HT-29 (cell line): ENCODE data around the gene PTPN7. TPM values are rescaled to one million over a fixed set of nuclear protein-coding genes. Genes with fewer than 3 reads are reported as not detected.
A peak's percentile ranks its signal among the peaks of the same experiment; 100 is the strongest.
"Not testable (repeated sequence)": the region's sequence is repeated elsewhere in the genome, so short reads cannot be mapped to it uniquely, and the experiment has no call there.

Experiments
- DNase-seq: peaks from one replicate; pipeline ENCODE4 v3.0.0-alpha.2; 2015; ENCODE audit warnings: low spot score
- total RNA-seq: library from RNA; depleted of rRNA; stranded (reverse); fragments of >200 nt; shearing (Covaris generic); gene quantifications from 2 replicates; pipeline ENCODE4 v1.2.3, GENCODE V29; 2014

PTPN7 gene
- total RNA-seq, 1 experiment from 2014 or later: 16.8 TPM

DNA sequence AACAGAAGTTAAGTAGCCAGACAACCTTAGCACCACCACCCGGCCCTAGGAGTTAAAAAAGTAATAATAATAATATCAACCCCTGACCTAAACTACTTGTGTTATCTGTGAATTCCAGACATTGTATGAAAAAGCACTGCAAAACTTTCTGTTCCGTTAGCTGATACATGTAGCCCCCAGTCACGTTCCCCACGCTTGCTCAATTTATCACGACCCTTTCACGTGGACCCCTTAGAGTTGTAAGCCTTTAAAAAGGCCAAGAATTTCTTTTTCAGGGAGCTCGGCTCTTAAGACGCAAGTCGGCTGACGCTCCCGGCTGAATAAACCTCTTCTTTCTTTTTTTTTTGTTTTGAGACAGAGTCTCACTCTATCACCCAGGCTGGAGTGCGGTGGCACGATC lies 6.7 kb upstream of the PTPN7 start:
- not testable (repeated sequence) for DNase-seq

DNA sequence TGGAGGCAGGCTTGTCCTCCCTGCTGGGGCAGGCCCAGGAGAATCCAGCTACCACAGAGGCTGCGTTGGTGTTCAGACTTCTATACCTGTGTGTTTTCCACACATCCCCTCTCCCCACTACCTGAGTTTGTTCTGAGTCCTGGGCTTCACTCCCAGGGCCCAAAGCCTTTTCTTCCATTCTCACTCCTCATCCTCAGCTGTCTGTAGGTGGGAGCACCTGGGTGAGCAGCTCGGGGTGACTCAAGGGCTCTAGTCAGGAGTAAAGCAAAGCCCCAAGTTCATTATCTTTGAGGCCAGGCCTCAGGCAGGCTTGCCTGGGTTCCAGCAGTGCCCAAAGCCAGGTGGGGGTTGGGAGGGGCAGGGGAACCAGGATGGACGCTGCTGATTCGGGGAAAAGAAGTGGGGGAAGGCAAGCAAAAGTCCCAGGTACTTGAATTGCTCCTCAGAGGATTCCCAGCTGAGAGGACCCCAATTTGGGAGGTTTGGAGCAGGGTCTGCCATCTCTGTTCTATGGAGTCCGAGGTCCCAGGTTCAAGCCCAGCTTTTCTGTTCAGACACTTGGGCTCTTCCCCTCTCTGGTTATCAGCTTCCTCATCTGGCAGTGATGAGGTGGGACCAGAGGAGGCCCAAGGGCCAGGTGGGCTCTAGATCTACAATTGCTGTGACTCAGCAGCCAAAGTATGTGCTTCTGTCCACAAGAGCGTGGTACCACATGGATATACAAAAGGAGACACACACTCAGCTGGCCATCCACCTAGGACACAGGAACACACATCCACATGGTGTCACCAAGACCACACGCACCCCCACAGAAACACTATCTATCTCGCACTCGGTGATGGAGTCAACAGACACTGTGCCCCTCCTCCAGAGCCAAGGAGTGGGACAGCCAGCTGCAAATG lies 5.8 kb upstream of the PTPN7 start:
- DNase-seq: no peak

DNA sequence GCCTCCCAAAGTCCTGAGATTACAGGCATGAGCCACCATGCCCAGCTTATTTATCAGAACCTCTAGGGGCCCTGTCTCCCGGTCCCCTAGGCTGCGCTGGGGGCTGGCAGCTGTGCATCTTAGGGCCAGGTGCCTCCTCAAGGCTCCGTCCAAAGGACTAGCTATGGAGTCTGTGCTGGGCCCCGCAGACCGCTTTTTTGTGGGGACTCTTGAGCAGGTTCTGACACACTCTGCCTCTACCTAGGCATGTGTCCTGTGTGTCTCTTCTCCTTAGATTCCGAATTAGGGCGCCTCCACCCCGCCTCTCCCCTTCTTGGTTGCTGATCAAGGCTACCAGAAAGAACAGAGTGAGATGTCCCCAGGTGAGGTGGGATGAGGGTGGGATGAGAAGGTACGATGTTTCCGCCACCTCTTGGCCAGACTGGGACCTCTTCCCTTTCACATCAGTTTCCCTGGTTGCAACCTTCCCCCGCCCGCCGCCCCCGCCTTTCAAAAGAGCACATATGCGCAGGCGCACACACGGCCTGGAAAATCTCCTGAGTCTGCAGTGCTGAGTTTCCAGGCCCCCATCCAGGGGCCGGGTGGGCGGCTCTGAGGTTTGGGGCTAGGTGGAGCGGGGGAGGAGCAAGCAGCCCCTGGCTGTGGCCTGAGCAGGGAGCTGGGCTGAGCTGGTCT lies 5.0 kb upstream of the PTPN7 start:
- no peak for DNase-seq

DNA sequence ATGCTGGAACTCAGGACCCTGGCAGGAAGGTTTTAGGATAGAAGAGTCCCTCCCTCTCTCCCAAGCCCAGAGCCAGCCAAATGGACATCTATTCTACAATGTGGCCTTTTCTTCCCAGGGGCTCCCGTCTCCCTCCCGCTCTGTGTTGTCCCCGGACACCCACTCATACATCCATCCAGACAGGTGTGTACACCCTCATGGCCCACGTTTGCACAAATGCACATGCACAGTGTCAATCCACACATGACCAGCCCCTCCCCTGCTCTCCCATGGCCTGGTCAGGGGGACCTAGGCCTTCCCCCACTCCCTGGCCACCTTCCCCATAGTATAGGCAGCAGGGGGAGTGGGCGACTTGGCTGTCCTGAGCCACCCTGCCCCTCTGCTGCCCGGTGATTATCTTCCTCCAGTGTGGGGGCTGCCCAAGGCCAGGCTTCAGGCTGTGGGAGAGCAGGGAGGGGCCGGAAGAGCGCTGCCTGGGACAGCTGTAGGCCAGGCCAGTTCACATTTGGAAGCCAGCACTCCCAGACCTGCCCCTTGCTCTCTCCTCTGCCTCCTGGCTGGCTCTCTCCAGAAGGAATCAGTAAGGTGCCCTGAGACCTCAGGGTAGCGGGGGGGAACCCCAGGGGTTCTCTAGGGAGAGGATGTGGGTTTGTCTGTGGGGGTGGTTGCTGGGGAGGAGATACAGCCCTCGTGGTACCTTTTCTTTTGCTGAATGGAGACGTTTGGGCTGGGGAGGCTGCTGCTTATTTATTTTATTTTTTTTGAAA lies 4.1 kb upstream of the PTPN7 start:
- DNase-seq: no peak

DNA sequence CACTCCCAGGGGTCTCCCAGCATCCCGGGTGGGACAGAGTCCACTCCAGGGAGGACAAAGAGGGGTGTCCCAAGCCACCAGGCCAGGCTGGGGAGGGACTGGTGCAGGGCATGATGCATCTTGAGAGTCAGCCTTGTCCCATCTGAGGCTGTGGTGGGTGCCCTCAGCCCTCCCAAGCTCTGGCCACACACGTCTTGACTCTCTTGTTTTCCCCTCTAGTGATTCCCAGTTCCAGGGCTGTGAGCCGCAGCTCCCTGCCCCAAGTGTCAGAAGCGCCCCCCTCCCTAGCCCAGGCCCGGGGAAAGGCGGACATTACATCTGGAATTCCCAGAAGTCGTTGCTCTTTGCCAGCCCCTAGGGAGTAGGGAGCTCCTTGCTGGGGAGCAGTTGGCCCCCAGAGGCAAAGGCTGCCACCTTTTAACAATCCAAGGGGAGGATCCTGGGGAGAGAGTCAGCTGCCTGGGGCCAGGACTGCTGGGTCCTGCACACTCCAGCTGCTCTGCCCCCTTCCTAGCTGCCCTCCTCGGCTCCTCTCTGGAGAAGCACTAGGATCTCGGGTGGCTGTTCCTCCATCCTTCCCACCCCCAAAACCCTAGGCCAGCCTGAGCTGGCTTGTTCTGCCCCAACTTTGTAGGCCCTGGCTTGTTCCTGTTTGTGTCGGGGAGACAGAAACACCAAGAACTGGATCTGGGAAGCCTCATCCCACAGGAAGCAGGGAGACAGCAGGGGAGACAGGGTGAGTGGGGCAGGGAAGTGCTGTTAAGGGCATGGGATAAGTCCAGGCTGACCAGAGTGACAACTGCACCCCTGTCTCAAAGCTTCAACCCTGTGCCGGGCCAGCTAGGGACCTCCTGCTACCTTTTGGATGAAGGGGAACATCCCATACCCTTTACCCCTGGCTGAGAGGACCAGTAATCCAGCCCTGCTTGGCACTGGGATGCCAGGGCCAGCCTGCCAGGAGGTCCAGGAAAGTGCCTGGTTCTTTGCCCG lies 3.2 kb upstream of the PTPN7 start:
- DNase-seq: no peak

DNA sequence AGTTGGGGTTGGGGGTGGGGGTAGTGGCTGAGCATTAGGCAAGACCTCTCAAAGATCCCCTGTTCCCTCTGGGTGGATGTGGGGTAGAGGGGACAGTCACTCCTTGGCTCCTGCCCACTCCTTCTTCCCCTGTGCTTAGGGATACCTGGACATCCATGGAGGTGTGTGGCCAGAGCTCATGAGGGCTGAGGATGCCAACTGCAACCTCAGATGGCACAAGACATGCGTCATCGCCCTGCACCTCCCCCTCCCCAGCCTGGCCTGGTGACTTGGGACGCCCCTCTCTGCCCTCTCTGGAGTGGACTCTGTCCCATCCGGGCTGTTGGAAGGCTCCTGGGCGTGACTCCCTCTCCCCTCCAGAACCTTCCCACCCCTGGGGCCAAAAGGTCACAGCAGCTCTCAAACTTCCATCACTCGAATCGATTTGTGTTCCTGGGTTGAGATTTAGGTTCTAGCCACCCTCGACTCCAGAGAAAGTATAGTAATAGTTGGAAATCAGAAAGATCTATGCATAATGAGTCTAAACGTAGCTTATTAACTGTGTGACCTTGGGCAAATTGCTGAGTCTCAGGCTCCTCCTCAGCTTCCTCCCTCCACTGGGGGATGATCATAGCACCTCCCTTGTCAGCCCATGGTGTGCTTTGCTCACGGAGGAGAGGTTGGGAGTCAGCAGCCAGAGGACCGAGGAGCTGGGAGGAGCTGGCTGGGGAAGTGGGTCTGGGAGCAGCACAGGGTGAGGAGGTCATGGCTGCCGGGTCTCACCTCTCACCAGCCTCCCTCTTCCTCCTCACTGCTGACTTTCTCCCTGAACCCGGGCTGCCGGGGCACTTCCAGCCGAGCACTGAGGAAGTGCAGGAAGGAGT lies 2.2 kb upstream of the PTPN7 start:
- DNase-seq: no peak

DNA sequence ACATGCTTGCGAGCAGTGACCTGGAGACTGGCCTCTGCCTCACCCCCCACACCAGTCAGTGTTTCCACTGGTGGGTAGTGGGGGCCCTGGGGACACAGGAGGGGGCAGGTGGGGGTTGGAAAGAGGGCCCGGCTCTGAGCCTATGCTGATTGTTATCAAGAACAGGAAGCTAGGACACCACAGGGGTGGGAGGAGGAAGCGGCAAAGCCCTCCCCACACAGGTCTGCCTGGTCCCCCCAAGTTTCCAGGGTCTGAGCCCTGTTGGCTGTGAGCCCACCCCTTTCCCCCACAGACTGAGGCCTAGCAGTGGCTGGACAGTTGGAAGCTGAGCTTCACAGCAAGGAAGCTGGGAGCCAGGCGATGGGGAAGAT lies 1.6 kb upstream of the PTPN7 start:
- no peak for DNase-seq

DNA sequence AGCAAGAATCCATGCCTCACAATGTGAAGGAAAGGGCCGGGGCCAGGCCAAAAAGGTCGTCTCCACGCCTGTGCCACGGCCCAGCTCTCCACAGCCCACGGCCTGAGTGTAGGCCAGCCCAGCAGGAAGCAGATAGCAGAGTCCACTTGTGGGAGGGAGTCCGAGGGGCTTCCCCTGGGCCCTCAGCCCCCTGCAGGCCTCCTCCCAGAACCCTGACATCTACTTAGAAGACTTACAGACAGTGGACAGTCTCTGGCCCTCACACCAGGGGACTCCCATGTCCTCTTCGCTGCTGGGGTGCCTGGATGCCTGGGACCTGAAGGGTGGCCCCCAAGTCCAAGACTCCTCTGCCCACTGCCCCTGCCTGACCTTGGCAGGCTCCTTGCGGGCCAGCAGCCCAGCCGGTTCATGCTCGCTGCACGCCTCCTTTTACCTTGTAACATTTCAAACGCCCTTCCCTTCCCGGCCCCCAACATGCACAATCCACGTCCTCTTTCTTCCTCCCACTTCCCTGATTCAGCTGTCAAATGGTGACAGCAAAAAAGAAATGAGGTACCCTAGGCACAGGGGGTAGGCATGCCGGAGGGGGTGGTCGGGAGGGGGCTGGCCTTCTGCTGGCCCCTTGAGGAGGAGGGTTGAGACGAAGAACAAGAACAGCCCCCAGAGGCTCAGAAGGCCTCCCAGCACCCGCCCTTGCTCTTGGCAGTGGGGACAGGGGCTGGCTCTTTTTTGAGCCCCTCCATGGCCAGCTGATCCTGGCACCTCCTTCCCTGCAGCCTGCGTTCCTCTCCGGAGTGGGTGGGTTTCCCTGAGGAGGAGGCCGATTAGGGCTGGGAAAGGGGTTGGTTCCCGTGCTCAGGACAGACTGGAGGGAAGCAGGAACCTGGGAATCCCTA lies 997 bp upstream of the PTPN7 start:
- DNase-seq: no peak

DNA sequence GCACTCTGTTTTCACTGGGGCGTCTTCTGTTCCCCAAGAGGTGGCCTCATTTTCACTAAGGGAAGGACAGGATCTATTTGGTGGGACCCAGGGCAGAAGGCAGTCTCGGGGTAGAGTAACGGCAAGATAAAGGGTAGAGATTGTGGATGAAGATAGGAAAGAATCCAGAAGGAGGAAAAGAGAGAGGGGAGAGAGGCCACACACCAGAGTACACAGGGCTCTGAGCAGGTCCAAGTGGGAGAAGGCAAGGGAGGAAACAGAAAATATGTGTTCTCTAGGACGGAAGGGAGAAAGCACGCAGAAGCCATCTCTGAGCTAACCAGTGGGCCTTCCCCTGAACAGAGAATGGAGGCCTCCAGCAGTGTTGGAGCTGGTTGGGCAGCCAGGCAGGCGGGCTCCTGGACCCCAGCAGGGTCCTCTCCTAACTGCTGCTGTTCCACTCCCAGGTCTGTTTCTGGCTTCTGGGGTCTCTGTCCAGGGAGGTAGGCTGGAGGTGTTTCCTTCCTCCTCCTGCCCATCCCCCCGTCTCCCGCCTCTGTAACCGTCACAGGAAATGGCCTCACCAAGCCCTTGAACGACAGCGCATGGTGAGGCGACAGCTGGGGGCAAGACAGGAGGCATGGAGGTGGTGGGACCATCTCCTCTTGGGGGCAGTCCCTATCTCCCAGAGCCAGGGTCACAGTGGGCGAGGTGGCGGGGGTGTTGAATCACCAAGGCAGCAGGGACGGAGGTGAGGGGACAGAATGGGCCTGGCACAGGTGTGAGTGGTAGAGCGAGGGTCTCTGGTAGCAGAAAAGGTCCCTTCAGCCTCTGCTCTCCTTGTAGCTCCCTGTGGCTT lies 649 bp downstream of the PTPN7 start:
- no peak for DNase-seq

DNA sequence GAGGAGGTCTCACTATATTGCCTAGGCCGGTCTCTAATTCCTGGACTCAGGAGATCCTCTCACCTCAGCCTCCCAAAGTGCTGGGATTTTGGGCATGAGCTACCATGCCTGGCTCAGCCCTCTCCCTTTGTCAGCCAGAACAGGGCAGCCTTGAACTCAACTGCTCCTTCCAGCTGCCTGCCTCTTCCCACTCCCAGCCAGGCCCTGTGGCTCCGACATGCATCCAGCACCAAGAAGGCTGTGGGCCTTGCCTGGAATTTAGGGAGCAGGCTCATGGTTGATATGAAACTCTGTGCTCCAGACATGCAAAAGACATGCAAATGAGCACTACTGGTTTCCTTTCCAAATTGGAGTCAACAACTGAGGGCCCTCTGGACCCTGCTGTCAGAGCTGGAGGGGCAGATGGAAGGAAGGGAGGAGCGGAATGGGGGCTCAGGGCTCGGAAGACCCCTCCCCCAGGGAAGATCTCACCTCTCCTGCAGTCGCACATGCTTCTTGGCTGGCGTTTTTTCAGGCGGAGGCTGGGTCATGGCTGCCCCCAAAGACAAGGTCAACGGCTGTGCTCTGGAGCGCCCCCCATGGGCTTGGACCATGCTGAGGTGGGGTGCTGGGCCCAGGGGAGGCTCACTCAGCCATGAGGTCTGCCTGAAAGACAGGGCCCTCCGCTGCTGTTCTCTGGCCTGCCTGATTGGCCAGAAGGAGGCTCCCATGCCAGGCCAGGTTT lies 1.4 kb downstream of the PTPN7 start:
- no peak for DNase-seq

DNA sequence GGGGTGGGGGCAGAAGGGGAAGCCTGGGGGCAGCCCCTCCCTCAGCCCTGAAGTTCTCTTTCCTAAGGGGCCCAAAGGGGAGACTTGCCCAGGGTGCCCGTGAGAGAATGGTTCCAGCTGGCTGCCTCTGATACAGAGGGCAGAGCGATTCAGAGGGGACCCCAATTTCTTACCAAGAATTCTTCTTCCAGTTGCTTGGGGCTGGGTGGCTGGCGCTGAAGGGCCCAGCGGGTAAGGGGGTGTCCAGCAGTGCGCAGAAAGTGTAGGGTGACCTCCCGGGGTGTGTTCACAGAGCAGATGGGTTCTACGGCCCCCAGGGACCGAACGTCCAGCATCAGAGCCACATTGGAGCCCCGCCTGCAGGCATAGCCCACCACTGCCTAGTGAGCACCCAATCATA lies 2.5 kb downstream of the PTPN7 start:
- no peak for DNase-seq

DNA sequence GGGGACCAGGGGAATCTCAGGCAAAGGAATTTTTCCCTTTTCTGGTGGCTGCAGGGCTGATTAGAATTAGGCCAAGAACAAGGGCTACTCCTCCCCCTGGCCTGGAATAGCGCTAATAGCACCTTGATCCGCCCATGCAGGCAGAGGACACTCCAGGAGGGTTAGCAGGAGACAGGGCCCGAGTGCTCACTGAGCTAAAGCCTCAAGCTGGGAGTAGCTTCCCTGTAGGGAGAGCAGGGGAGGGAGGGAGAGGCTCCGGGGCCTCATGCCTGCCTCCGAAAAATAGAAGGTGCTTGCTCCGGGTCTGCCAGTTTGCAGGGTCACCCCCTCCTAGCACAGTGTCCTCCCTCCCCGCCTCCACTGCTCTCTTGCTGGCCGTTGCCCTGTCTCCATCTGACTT lies 3.8 kb downstream of the PTPN7 start:
- DNase-seq: no peak

DNA sequence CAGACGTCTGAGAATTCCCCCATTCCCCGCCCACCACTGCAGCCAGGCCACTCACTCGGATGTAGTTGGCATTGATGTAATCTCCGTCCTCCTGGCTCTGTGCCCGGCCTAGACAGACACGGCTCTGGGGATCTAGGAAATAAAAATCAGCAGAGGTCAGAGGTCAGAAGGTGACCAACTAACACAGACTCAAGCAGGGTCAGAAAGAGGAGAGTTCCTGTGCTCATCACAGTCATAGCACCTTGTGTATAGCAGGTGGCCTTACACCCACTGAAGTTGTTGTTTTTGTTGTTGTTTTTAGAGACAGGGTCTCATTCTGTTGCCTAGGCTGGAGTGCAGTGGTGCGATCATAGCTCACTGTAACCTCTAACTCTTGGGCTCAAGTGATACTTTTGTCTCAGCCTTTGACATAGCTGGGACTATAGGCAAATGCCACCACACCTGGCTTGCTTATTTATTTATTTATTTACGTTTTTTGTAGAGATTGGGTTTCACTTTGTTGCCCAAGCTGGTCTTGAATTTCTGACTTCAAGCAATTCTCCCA lies 4.9 kb downstream of the PTPN7 start:
- peak; percentile 79 for DNase-seq

DNA sequence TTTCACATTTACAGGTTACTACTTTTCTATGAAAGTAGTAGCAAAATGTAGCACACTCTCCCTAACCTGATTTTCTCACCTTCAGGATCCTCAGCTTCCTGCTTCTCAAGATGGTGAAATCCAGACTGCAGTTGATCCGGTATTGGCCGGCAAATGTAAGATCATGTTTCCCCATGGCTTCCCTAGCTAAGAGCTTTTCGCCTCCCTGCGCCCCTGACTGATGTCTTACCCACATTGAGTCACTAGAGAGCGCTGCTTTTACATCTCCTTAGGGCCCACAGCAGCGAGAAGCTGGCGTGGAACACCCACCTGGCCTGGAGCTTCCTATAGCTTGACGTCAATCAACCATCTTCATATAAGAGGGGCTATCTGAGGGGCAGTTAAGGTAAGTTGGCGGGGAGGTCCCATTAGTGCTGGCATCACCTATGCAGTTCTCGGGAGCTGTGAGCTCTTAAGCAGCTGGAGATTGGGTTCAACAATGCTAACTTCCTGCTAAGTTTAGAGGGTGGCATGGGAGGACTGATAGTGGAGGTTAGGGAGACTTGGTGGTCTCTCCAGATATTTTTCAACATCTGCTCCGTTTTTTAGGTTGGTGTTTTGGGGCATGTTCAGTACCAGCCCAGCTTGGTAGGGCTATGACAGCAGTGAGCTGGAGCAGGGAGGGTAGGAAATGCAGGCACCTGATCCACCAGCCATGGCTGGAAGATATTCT lies 5.5 kb downstream of the PTPN7 start:
- peak; percentile 53 for DNase-seq

DNA sequence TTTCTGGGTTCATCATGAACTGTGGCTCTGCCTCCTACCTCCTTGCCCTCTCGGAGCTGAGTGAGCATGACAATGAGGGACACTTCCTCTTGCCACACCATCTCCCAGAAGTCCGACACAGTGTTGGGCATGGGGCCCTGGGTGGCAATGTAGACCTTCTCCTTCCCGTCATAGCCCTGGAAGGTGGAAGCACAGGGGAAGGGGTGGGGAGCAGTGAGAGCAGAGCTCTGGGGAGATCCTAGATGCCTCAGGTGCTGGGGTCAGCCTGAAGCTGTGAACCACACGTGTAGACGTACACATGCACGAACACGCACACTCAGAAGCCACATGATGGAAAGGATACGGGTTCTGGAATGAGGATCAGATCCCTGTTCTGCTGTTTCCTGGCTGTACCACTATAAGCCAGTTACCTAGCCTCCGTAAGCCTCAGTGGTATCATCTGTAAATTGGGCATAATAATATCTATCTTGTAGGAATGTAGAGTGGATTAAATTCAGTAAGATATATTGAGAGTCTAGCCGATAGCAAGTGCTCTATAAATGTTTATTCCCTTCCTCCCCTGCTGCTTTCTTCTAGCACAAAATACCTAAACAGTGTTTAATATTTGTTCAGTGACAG lies 6.1 kb downstream of the PTPN7 start:
- no peak for DNase-seq

DNA sequence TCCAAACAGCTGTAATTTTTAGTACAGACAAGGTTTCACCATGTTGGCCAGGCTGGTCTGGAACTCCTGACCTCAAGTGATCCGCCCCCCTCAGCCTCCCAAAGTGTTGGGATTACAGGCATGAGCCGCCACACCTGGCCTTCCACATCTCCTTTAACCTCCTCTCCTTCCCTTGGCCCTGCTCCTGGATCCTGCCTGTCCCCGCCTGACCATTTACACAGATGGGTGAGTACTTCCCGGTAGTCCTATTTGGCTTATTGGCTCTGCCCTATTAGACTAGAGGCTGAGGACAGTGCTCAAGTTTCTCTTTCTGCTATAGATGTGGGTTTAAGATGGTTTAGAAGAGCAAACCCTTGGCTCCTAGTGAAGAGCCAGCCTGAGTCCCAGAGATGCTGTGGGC lies 7.1 kb downstream of the PTPN7 start:
- DNase-seq: no peak
